Mammary epithelial cell (primary cell): ENCODE measurements around the gene YIPF2.

Experiments used
- CTCF ChIP-seq, 2 donors: IDR thresholded peaks in 1 of 2; conservative IDR thresholded peaks in 1 of 2; 2 replicates each; pipeline ENCODE4 v1.5.1; 2011 to 2012; ENCODE audit warnings: inconsistent platforms in 2 of 2, low read length in 2 of 2, mild to moderate bottlenecking in 2 of 2, control low read depth in 1 of 2, low read depth in 1 of 2; ENCODE audit not compliant: insufficient read depth in 1 of 2; ENCODE audit errors: extremely low read depth in 1 of 2
- EZH2 ChIP-seq: IDR thresholded peaks from 2 replicates; pipeline ENCODE4 v1.6.1; 2012; ENCODE audit warnings: low read length, inconsistent platforms, borderline replicate concordance

GRCh38 chr19:10884274-10884673 is 44.2 kb downstream of the YIPF2 start:
- TF ChIP-seq EZH2 (no peak), CTCF (conservative IDR thresholded peaks at IDR 0.05 in 1 of 2, IDR thresholded peaks at IDR 0.05 in 1 of 2; ENCODE audit: extremely low read depth in 1 of 2, insufficient read depth in 1 of 2, low read depth in 1 of 2, low read length in 2 of 2) (no peak)
